Endothelial cell of umbilical vein (primary cell): Measurements from ENCODE around the gene PGA5. TPM values are rescaled to one million over a fixed set of nuclear protein-coding genes. Genes with fewer than 3 reads are reported as not detected.

Experiments
- BruUV-seq: library from RNA; stranded (reverse); fragments of 400-500 nt; replicated peaks from 2 replicates; lab custom pipeline; 2021; lab: Mats Ljungman, UMichigan
- CTCF ChIA-PET: fragments of 300-600, 350-600 bp; sonication (Branson Sonifier 250); formaldehyde crosslinking; loops from one replicate; lab custom pipeline; 2021; ENCODE audit warnings: antibody characterized with exemption, inconsistent platforms; lab: Charles Lee
- POLR2A ChIA-PET: fragments of 300-600, 350-600 bp; sonication (Branson Sonifier 250); formaldehyde crosslinking; loops from one replicate; lab custom pipeline; 2021; ENCODE audit warnings: antibody characterized with exemption, inconsistent platforms; lab: Charles Lee
- DNase-seq: peaks from one replicate; pipeline ENCODE4 v3.0.0-alpha.2; 2011; ENCODE audit warnings: low read depth, low spot score
- FAIRE-seq: peaks from 2 replicates; lab custom pipeline; 2011; peaks lifted over from hg19 to GRCh38; lab: Jason Lieb, UNC
- H2AFZ ChIP-seq: 2 replicates; pipeline ENCODE4 v1.6.0; 2012; ENCODE audit warnings: low read depth, low read length, control low read depth, inconsistent platforms
- H3K27ac ChIP-seq: 2 replicates; pipeline ENCODE4 v1.5.1; 2011; ENCODE audit warnings: low read depth, mild to moderate bottlenecking, control low read depth, low read length, moderate library complexity; ENCODE audit not compliant: insufficient read depth
- H3K27me3 ChIP-seq, 2 experiments: 2 replicates each; pipeline versions ENCODE4 v1.6.0 to v1.6.1; 2011; ENCODE audit warnings: low read length in 2 of 2, mixed read lengths in 1 of 2; ENCODE audit not compliant: control insufficient read depth in 2 of 2, insufficient read depth in 2 of 2
- H3K36me3 ChIP-seq, 2 experiments: 2 replicates in 1 of 2; 3 replicates in 1 of 2; pipeline ENCODE4 v1.5.1; 2011; ENCODE audit warnings: low read length in 2 of 2, mild to moderate bottlenecking in 1 of 2, moderate library complexity in 1 of 2; ENCODE audit not compliant: control insufficient read depth in 2 of 2, insufficient read depth in 2 of 2; ENCODE audit errors: extremely low read depth in 1 of 2
- H3K4me1 ChIP-seq: 3 replicates; pipeline ENCODE4 v1.5.1; 2011; ENCODE audit warnings: mild to moderate bottlenecking, low read length; ENCODE audit not compliant: control insufficient read depth, insufficient read depth; ENCODE audit errors: extremely low read depth
- H3K4me2 ChIP-seq: 2 replicates; pipeline ENCODE4 v1.6.1; 2011; ENCODE audit warnings: low read length, control low read depth, mixed read lengths; ENCODE audit not compliant: insufficient read depth
- H3K4me3 ChIP-seq, 3 experiments: fragments of 200-600 bp in 1 of 3; sonication (generic), shearing (Covaris generic) in 1 of 3; replicated peaks in 1 of 3; 2 replicates each; pipeline ENCODE4 v1.5.1; 2011 to 2016; ENCODE audit warnings: control low read depth in 3 of 3, low read length in 3 of 3, mild to moderate bottlenecking in 2 of 3, inconsistent platforms in 1 of 3, low read depth in 1 of 3, moderate library complexity in 1 of 3; ENCODE audit not compliant: insufficient read depth in 1 of 3
- H3K79me2 ChIP-seq: 2 replicates; pipeline ENCODE4 v1.6.0; 2012; ENCODE audit warnings: low read length, inconsistent platforms; ENCODE audit not compliant: control insufficient read depth, insufficient read depth
- H3K9ac ChIP-seq: replicated peaks from 2 replicates; pipeline ENCODE3; 2011; ENCODE audit warnings: low read length, control low read depth; ENCODE audit not compliant: insufficient read depth; ENCODE audit errors: extremely low read depth
- H3K9me1 ChIP-seq: replicated peaks from 3 replicates; pipeline ENCODE4 v1.6.0; 2011; ENCODE audit warnings: mild to moderate bottlenecking, low read length; ENCODE audit not compliant: control insufficient read depth, insufficient read depth; ENCODE audit errors: extremely low read depth
- H3K9me3 ChIP-seq: replicated peaks from 2 replicates; pipeline ENCODE4 v1.5.1; 2012; ENCODE audit warnings: low read length, inconsistent platforms; ENCODE audit not compliant: control insufficient read depth, insufficient read depth
- H4K20me1 ChIP-seq: replicated peaks from 2 replicates; pipeline ENCODE3; 2011; ENCODE audit warnings: mild to moderate bottlenecking, low read length; ENCODE audit not compliant: control insufficient read depth, insufficient read depth; ENCODE audit errors: extremely low read depth
- EZH2 ChIP-seq: IDR thresholded peaks from 2 replicates; pipeline ENCODE4 v1.6.1; 2012; ENCODE audit warnings: borderline replicate concordance, low read depth, mild to moderate bottlenecking, moderate library complexity, low read length, inconsistent platforms; ENCODE audit not compliant: severe bottlenecking
- FOS ChIP-seq: IDR thresholded peaks from 2 replicates; pipeline ENCODE4 v1.6.1; 2011; ENCODE audit warnings: mild to moderate bottlenecking, low read length, moderate library complexity, borderline replicate concordance; ENCODE audit not compliant: insufficient read depth
- GATA2 ChIP-seq: IDR thresholded peaks from 2 replicates; pipeline ENCODE4 v1.7.0; 2011; ENCODE audit warnings: low read depth, mild to moderate bottlenecking, moderate library complexity, mixed read lengths, low read length; ENCODE audit not compliant: insufficient read length, insufficient read depth
- JUN ChIP-seq: IDR thresholded peaks from 2 replicates; pipeline ENCODE4 v1.6.1; 2011; ENCODE audit warnings: borderline replicate concordance, low read depth; ENCODE audit not compliant: insufficient read length, insufficient read depth
- MAX ChIP-seq: IDR thresholded peaks from 2 replicates; pipeline ENCODE4 v1.6.1; 2011; ENCODE audit not compliant: insufficient read depth, insufficient read length
- MYC ChIP-seq: IDR thresholded peaks from one replicate; pipeline ENCODE4 v1.6.1; 2011; ENCODE audit warnings: mild to moderate bottlenecking, low read depth, low read length
- POLR2A ChIP-seq: IDR thresholded peaks from 2 replicates; pipeline ENCODE4 v1.6.1; 2012; ENCODE audit warnings: low read depth, mild to moderate bottlenecking, control low read depth, low read length
- POLR2AphosphoS5 ChIP-seq: IDR thresholded peaks from 2 replicates; pipeline ENCODE4 v1.6.1; 2012; ENCODE audit warnings: low read depth, mild to moderate bottlenecking, control low read depth, low read length, moderate library complexity; ENCODE audit not compliant: insufficient read depth
- dilution Hi-C: fragments of 300-500 bp; cut with MboI; formaldehyde crosslinking; loops from one replicate; pipeline ENCODE4 v1.15.0; 2019; ENCODE audit warnings: low sequenced_read_pairs; ENCODE audit not compliant: extremely low pct_ligation_motif_present
- intact Hi-C: fragments of 100-400 bp; cut with micrococcal nuclease; formaldehyde crosslinking; loops from one replicate; pipeline ENCODE4 v1.10.0; 2022
- polyA plus RNA-seq, 4 experiments: library from polyadenylated mRNA; depleted of rRNA in 3 of 4; stranded (reverse) in 3 of 4; unstranded in 1 of 4; fragments of >200 nt; gene quantifications; 2 replicates each; pipeline versions ENCODE4 v1.2.1 to v1.2.3, GENCODE V29; 2011 to 2012; ENCODE audit warnings: missing spikeins in 1 of 4
- total RNA-seq: library from RNA; stranded (reverse); gene quantifications from 2 replicates; pipeline ENCODE4 v1.2.3, GENCODE V29; 2021
- TF ChIP-seq, protein P1 (sequence below), 2 donors: IDR thresholded peaks; 1 replicate in 1 of 2; 2 replicates in 1 of 2; pipeline ENCODE4 v1.5.1; 2011; ENCODE audit warnings: low read length in 2 of 2, mild to moderate bottlenecking in 2 of 2, moderate library complexity in 2 of 2, control low read depth in 1 of 2, inconsistent platforms in 1 of 2, low read depth in 1 of 2; ENCODE audit not compliant: insufficient read depth in 1 of 2; ENCODE audit errors: extremely low read depth in 1 of 2

Gene PGA5
- total and polyA plus RNA-seq, 2 donors (not counting 3 experiments of a cell fraction or from before 2014, with no cell fraction given), result not detected

DNA sequence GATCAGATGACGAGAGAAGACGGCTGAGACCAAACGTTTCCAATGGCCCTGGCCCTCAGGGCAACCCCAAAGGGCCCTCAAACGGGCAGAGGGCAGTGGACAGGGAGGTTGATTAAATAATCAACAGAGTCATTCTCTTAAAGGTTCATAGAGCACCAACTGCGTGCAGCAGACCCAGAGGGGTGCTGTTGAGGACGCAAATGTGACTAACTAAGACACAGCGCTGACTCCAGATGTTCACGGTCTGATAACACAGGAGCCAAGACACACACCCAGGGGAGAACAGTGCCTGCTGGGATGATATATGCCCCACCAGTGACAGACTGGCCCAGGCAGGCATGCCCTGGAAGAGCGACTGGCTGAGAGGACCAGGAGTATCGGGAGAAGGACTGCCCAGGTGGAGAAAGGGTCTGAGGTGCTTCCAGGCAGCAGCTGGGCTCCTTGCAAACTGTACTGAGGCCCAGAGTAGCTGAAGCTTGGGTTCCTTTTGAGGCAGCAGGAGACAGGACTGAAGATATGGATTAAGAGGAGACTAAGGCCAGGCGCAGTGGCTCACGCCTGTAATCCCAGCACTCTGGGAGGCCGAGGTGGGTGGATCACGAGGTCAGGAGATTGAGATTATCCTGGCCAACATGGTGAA is 46.5 kb downstream of the PGA5 start:
- DNase-seq, result no peak
- H3K4me3 ChIP-seq, result no peak overlapping the region
- dilution Hi-C loops, result no loop called here
- H2AFZ ChIP-seq, result no peak overlapping the region
- intact Hi-C loops, result no loop called here
- no peak overlapping the region for H3K27ac ChIP-seq
- H3K4me1 ChIP-seq, result no peaks in the 10 kb centered on the region
- TF ChIP-seq FOS, result no peak
- TF ChIP-seq MAX, result no peak
- no peak for TF ChIP-seq EZH2
- no peak for TF ChIP-seq GATA2
- no peak for TF ChIP-seq POLR2A
- TF ChIP-seq JUN, result no peak
- TF ChIP-seq MYC, result no peak
- no peak for TF ChIP-seq POLR2AphosphoS5
- TF ChIP-seq, protein P1, sequence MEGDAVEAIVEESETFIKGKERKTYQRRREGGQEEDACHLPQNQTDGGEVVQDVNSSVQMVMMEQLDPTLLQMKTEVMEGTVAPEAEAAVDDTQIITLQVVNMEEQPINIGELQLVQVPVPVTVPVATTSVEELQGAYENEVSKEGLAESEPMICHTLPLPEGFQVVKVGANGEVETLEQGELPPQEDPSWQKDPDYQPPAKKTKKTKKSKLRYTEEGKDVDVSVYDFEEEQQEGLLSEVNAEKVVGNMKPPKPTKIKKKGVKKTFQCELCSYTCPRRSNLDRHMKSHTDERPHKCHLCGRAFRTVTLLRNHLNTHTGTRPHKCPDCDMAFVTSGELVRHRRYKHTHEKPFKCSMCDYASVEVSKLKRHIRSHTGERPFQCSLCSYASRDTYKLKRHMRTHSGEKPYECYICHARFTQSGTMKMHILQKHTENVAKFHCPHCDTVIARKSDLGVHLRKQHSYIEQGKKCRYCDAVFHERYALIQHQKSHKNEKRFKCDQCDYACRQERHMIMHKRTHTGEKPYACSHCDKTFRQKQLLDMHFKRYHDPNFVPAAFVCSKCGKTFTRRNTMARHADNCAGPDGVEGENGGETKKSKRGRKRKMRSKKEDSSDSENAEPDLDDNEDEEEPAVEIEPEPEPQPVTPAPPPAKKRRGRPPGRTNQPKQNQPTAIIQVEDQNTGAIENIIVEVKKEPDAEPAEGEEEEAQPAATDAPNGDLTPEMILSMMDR (IDR thresholded peaks at IDR 0.05; ENCODE audit: extremely low read depth in 1 of 2, insufficient read depth in 1 of 2, low read depth in 1 of 2, low read length in 2 of 2), result no peak
- H3K27me3 ChIP-seq, result peaks cover 0 to 2% of the 10 kb centered on the region in 2 experiments
- H3K36me3 ChIP-seq, result no peaks in the 10 kb centered on the region
- FAIRE-seq, result no peak
- H4K20me1 ChIP-seq, result no peaks in the 10 kb centered on the region
- ChIA-PET POLR2A (no interaction called here), CTCF (no interaction called here)
- H3K9ac ChIP-seq, result no peak overlapping the region
- no peaks in the 10 kb centered on the region for H3K9me3 ChIP-seq
- no peak overlapping the region for H3K4me2 ChIP-seq
- no peaks in the 10 kb centered on the region for H3K79me2 ChIP-seq
- BruUV-seq, result no TSS peak
- no peaks in the 10 kb centered on the region for H3K9me1 ChIP-seq
